Nephron progenitor cell (in vitro differentiated cells): ENCODE measurements around the gene WBP4.
A peak's percentile ranks its signal among the peaks of the same experiment; 100 is the strongest.

Source experiments
- DNase-seq: peaks from one replicate; pipeline ENCODE4 v3.0.0; 2021
- H3K27ac Mint-ChIP-seq: 2 replicates; pipeline ENCODE4 v1.8.0; 2021; ENCODE audit warnings: mild to moderate bottlenecking, moderate library complexity, mixed read lengths
- H3K27me3 Mint-ChIP-seq: 2 replicates; pipeline ENCODE4 v1.8.0; 2021; ENCODE audit warnings: mild to moderate bottlenecking, low read depth, mixed read lengths; ENCODE audit not compliant: poor library complexity
- H3K36me3 Mint-ChIP-seq: 2 replicates; pipeline ENCODE4 v1.8.0; 2021; ENCODE audit warnings: low read depth, mixed read lengths
- H3K4me1 Mint-ChIP-seq: 2 replicates; pipeline ENCODE4 v1.8.0; 2021; ENCODE audit warnings: mixed read lengths
- H3K4me3 Mint-ChIP-seq: 2 replicates; pipeline ENCODE4 v1.8.0; 2021; ENCODE audit warnings: mild to moderate bottlenecking, moderate library complexity, mixed read lengths
- H3K9me3 Mint-ChIP-seq: 2 replicates; pipeline ENCODE4 v1.8.0; 2021; ENCODE audit warnings: mild to moderate bottlenecking, moderate library complexity, mixed read lengths
- TF ChIP-seq, protein P1 (sequence below): fragments of 200-600 bp; sonication (generic); IDR thresholded peaks from 2 replicates; pipeline ENCODE4 v1.5.0; 2021; ENCODE audit warnings: antibody characterized with exemption

WBP4 gene

DNA sequence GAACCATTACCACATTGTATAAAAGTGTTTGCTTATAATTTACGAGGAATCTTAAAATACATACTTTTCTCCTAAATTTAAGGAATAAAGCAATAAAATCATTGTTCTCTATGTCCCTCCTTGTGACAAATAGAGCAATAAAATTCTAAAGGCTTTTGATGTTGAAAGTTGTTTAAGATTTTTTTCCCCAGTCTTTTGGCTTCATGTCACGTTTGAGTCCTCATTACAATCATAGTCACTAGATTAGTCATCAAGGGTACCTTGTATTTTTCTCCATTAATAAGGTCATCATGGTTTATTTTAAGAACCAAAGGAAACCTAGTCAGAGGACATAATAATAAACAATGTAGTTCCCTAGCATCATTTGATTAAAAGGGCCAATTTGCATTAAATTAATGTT, 3.2 kb downstream of the WBP4 start:
- DNase-seq, result no peak
- H3K4me1 Mint-ChIP-seq, result peaks cover 35% of the 10 kb centered on the region
- H3K9me3 Mint-ChIP-seq, result no peaks in the 10 kb centered on the region
- H3K27ac Mint-ChIP-seq, result no peak overlapping the region
- H3K27me3 Mint-ChIP-seq, result peaks cover 6% of the 10 kb centered on the region
- TF ChIP-seq, protein P1, sequence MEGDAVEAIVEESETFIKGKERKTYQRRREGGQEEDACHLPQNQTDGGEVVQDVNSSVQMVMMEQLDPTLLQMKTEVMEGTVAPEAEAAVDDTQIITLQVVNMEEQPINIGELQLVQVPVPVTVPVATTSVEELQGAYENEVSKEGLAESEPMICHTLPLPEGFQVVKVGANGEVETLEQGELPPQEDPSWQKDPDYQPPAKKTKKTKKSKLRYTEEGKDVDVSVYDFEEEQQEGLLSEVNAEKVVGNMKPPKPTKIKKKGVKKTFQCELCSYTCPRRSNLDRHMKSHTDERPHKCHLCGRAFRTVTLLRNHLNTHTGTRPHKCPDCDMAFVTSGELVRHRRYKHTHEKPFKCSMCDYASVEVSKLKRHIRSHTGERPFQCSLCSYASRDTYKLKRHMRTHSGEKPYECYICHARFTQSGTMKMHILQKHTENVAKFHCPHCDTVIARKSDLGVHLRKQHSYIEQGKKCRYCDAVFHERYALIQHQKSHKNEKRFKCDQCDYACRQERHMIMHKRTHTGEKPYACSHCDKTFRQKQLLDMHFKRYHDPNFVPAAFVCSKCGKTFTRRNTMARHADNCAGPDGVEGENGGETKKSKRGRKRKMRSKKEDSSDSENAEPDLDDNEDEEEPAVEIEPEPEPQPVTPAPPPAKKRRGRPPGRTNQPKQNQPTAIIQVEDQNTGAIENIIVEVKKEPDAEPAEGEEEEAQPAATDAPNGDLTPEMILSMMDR, result no peak
- peaks cover 41% of the 10 kb centered on the region for H3K36me3 Mint-ChIP-seq
- H3K4me3 Mint-ChIP-seq, result no peak overlapping the region

DNA sequence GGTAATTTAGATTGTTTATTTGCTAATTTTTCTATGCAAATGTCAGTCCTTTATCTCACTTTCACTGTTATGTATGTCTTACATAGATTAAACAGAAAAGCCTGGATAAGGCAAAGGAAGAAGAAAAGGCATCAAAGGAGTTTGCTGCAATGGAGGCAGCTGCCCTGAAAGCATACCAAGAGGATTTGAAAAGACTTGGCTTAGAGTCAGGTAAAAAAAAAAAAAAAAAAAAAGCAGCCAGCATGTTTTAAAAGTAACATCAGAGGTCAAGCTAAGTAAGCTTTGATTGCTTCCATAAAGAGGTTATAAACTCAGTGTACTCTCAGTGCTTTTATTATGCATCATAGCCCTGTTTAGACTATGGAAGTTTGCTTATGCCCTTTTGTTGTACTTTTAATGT, 3.8 kb downstream of the WBP4 start:
- DNase-seq, result no peak
- H3K27me3 Mint-ChIP-seq, result peaks cover 6% of the 10 kb centered on the region
- H3K9me3 Mint-ChIP-seq, result no peaks in the 10 kb centered on the region
- H3K36me3 Mint-ChIP-seq, result peaks cover 44% of the 10 kb centered on the region
- peaks cover 30% of the 10 kb centered on the region for H3K4me1 Mint-ChIP-seq
- TF ChIP-seq, protein P1, result no peak
- H3K4me3 Mint-ChIP-seq, result no peak overlapping the region
- no peak overlapping the region for H3K27ac Mint-ChIP-seq

- H3K9me3 Mint-ChIP-seq, result peaks cover 21% of the 10 kb centered on the region
- H3K36me3 Mint-ChIP-seq, result peaks cover 79% of the 10 kb centered on the region
Observed at GRCh38 chr13:41074523-41074922, 13.2 kb downstream of the WBP4 start.

DNA sequence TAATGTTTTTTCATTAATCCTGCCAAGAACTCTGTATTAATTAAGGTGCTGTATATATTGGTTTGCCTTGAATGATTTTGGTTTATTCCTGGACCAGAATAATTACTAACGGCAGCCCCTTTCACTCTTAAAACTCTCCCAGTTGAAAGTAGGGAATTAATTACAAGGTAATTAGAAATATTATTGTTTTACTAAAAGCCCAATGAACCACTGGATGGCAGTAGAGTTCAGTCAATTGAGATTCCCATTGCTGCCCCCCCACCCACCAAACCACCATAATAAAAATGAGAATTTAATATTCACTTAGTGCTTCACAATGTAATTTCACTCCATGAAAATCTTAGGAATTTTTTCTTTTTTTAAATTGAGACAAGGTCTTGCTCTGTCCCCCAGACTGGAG, 13.7 kb downstream of the WBP4 start:
- H3K36me3 Mint-ChIP-seq, result peaks cover 82% of the 10 kb centered on the region
- H3K9me3 Mint-ChIP-seq, result peaks cover 24% of the 10 kb centered on the region
- H3K4me1 Mint-ChIP-seq, result no peaks in the 10 kb centered on the region
- TF ChIP-seq, protein P1, result peak; percentile 44
- peak; percentile 26 for DNase-seq
- no peak overlapping the region for H3K27ac Mint-ChIP-seq
- no peak overlapping the region for H3K4me3 Mint-ChIP-seq
- no peaks in the 10 kb centered on the region for H3K27me3 Mint-ChIP-seq

More at GRCh38 chr13:41074523-41074922, 13.2 kb downstream of the WBP4 start:
- TF ChIP-seq, protein P1, result no peak
- H3K27me3 Mint-ChIP-seq, result no peaks in the 10 kb centered on the region
- no peak overlapping the region for H3K4me3 Mint-ChIP-seq
- H3K4me1 Mint-ChIP-seq, result no peaks in the 10 kb centered on the region
- no peak for DNase-seq
- no peak overlapping the region for H3K27ac Mint-ChIP-seq

GRCh38 chr13:41075485-41075884, 14.2 kb downstream of the WBP4 start:
- no peaks in the 10 kb centered on the region for H3K4me1 Mint-ChIP-seq
- no peaks in the 10 kb centered on the region for H3K27me3 Mint-ChIP-seq
- H3K9me3 Mint-ChIP-seq, result peaks cover 24% of the 10 kb centered on the region
- H3K27ac Mint-ChIP-seq, result no peak overlapping the region
- DNase-seq, result no peak
- H3K4me3 Mint-ChIP-seq, result no peak overlapping the region
- H3K36me3 Mint-ChIP-seq, result peaks cover 82% of the 10 kb centered on the region
- TF ChIP-seq, protein P1, result no peak

DNA sequence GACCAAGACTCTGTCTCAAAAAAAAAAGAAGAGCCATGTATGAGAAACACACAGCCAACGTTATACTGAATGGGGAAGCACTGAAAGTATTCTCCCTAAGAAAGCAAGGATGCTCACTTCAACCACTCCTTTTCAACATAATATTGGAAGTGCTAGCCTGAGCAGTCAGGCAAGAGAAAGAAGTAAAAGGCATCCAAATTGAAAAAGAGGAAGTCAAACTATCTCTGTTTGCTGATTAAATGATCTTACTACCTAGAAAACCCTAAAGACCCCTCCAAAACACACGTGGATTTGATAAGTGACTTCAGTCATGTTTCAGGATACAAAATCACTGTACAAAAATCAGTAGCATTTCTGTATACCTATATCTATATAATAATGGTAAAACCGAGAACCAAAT, 16.2 kb downstream of the WBP4 start:
- no peaks in the 10 kb centered on the region for H3K27me3 Mint-ChIP-seq
- no peak overlapping the region for H3K27ac Mint-ChIP-seq
- no peak overlapping the region for H3K4me3 Mint-ChIP-seq
- H3K9me3 Mint-ChIP-seq, result peaks cover 24% of the 10 kb centered on the region
- H3K4me1 Mint-ChIP-seq, result no peaks in the 10 kb centered on the region
- TF ChIP-seq, protein P1, result no peak
- DNase-seq, result no peak
- peaks cover 74% of the 10 kb centered on the region for H3K36me3 Mint-ChIP-seq
